A673 (cell line): ENCODE results near the gene EDNRA.

Source experiments
- EZH2 ChIP-seq: fragments of 200-600 bp; sonication (generic); IDR thresholded peaks from 2 replicates; pipeline ENCODE4 v1.6.1; 2017; ENCODE audit warnings: borderline replicate concordance, low read depth, mild to moderate bottlenecking, mixed read lengths, antibody characterized with exemption, low read length; ENCODE audit not compliant: poor library complexity, severe bottlenecking
- TF ChIP-seq, protein P1 (sequence below): fragments of 300-800, 200-600 bp; sonication (generic); conservative IDR thresholded peaks from 2 replicates; pipeline ENCODE4 v1.5.1; 2017; ENCODE audit warnings: low read depth, mild to moderate bottlenecking, antibody characterized with exemption, low read length, moderate library complexity, mixed read lengths

DNA sequence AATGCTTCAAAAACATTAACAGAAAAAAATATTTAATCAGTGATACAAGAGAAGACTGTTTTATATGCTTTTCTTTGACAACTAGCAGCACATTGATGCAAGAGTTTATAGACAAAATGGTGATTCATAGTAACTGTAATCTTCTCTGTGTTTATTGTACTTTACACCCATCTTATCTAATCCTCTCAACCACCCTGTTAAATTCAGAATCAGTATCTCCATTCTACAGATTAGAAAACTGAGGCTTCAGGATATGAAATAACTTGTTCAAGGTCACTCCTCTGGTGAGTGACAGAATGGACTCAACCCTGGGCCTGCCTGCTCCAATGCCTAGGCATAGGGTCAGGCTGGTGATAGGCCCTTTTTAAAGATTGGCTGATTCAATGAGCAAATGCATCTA is 110.2 kb downstream of the EDNRA start:
- TF ChIP-seq, protein P1, sequence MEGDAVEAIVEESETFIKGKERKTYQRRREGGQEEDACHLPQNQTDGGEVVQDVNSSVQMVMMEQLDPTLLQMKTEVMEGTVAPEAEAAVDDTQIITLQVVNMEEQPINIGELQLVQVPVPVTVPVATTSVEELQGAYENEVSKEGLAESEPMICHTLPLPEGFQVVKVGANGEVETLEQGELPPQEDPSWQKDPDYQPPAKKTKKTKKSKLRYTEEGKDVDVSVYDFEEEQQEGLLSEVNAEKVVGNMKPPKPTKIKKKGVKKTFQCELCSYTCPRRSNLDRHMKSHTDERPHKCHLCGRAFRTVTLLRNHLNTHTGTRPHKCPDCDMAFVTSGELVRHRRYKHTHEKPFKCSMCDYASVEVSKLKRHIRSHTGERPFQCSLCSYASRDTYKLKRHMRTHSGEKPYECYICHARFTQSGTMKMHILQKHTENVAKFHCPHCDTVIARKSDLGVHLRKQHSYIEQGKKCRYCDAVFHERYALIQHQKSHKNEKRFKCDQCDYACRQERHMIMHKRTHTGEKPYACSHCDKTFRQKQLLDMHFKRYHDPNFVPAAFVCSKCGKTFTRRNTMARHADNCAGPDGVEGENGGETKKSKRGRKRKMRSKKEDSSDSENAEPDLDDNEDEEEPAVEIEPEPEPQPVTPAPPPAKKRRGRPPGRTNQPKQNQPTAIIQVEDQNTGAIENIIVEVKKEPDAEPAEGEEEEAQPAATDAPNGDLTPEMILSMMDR = no peak
- no peak for TF ChIP-seq EZH2
